Thoracic aorta (tissue), 2 donors: Measurements from ENCODE around the gene USH2A. TPM values are rescaled to one million over a fixed set of nuclear protein-coding genes. Genes with fewer than 3 reads are reported as not detected.

ENCODE experiments used
- ATAC-seq: fragments of 150-250 bp; one replicate; pipeline ENCODE4 v1.8.0; 2017; ENCODE audit warnings: low read depth; ENCODE audit not compliant: insufficient number of reproducible peaks, low FRiP score
- DNase-seq: peaks from one replicate; pipeline ENCODE4 v3.0.0-alpha.2; 2020; ENCODE audit warnings: low spot score
- H3K27ac ChIP-seq, 2 donors: fragments of 200-600 bp; sonication (generic); 1 replicate in 1 of 2; 2 replicates in 1 of 2; pipeline ENCODE4 v1.5.1; 2016; ENCODE audit warnings: mild to moderate bottlenecking in 2 of 2, moderate library complexity in 2 of 2
- H3K27me3 ChIP-seq: fragments of 200-600 bp; sonication (generic); replicated peaks from 2 replicates; pipeline ENCODE4 v1.6.0; 2016; ENCODE audit warnings: mild to moderate bottlenecking; ENCODE audit not compliant: insufficient read depth
- H3K36me3 ChIP-seq: fragments of 200-600 bp; sonication (generic); one replicate; pipeline ENCODE4 v1.5.1; 2016
- H3K4me1 ChIP-seq, 2 donors: fragments of 200-600 bp; sonication (generic); 1 replicate in 1 of 2; 2 replicates in 1 of 2; pipeline versions ENCODE4 v1.5.1 to v1.6.0; 2016; ENCODE audit warnings: low read depth in 2 of 2, mild to moderate bottlenecking in 1 of 2; ENCODE audit not compliant: control insufficient read depth in 1 of 2
- H3K4me3 ChIP-seq: fragments of 200-600 bp; sonication (generic); 2 replicates; pipeline ENCODE4 v1.5.1; 2016; ENCODE audit warnings: mild to moderate bottlenecking
- H3K9me3 ChIP-seq: fragments of 200-600 bp; sonication (generic); 2 replicates; pipeline ENCODE4 v1.5.1; 2016
- total RNA-seq, 2 donors: library from RNA; depleted of rRNA; stranded (reverse); fragments of >200 nt; gene quantifications; one replicate each; pipeline versions ENCODE4 v1.1.0 to v1.2.3, GENCODE V29; 2016
- TF ChIP-seq, protein P1 (sequence below): fragments of 200-600 bp; sonication (generic); IDR thresholded peaks from one replicate; pipeline ENCODE4 v1.5.1; 2019; ENCODE audit warnings: antibody characterized with exemption

The USH2A gene
- total RNA-seq, 2 donors from 2014 or later: not detected

DNA sequence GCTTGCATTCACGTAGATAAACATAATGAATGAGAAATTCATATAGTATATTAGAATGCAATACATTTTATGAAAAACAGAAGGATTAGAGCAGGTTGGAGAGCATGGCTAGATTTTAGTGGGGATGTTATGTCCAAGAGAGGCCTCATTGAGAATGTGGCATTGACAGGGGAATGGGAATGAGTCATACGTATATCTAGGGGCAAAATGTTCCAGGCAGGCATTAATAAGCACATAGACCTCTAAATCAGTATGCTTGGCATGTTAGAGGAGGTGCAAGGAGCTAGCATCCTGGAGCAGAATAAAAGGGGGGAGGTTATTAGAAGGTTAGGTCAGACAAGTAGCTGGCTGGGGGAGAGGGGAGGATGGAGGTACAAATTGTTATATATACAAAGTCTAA is 93.0 kb downstream of the USH2A start:
- H3K27me3 ChIP-seq: no peaks in the 10 kb centered on the region
- H3K4me1 ChIP-seq: no peaks in the 10 kb centered on the region
- no peak for DNase-seq
- no peaks in the 10 kb centered on the region for H3K36me3 ChIP-seq
- no peak for ATAC-seq
- H3K27ac ChIP-seq: no peak overlapping the region
- no peaks in the 10 kb centered on the region for H3K9me3 ChIP-seq
- TF ChIP-seq, protein P1, sequence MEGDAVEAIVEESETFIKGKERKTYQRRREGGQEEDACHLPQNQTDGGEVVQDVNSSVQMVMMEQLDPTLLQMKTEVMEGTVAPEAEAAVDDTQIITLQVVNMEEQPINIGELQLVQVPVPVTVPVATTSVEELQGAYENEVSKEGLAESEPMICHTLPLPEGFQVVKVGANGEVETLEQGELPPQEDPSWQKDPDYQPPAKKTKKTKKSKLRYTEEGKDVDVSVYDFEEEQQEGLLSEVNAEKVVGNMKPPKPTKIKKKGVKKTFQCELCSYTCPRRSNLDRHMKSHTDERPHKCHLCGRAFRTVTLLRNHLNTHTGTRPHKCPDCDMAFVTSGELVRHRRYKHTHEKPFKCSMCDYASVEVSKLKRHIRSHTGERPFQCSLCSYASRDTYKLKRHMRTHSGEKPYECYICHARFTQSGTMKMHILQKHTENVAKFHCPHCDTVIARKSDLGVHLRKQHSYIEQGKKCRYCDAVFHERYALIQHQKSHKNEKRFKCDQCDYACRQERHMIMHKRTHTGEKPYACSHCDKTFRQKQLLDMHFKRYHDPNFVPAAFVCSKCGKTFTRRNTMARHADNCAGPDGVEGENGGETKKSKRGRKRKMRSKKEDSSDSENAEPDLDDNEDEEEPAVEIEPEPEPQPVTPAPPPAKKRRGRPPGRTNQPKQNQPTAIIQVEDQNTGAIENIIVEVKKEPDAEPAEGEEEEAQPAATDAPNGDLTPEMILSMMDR: no peak
- H3K4me3 ChIP-seq: no peak overlapping the region

DNA sequence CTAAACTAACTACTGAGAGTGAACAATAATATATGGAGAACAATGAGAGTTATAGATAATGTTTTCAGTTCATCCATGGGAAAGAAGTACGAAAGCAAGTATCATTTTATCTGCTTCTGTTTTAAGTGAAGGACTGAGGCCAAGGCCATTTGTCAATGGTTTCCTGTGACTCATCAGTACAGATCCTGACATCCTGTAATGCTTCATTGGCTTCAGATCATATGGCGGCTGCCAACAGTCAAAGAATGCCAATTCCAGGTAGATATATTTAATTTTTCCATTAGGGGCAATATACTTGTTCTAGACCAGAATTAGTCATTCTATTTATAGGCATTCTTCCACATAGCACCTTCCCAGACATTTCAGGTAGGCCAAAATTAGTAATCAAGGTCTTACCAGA is 97.3 kb downstream of the USH2A start:
- Histone ChIP-seq H3K27ac (no peak overlapping the region), H3K4me1 (no peaks in the 10 kb centered on the region), H3K4me3 (no peak overlapping the region), H3K27me3 (no peaks in the 10 kb centered on the region), H3K9me3 (no peaks in the 10 kb centered on the region), H3K36me3 (no peaks in the 10 kb centered on the region)
- no peak for DNase-seq
- ATAC-seq: no peak
- TF ChIP-seq, protein P1: no peak

DNA sequence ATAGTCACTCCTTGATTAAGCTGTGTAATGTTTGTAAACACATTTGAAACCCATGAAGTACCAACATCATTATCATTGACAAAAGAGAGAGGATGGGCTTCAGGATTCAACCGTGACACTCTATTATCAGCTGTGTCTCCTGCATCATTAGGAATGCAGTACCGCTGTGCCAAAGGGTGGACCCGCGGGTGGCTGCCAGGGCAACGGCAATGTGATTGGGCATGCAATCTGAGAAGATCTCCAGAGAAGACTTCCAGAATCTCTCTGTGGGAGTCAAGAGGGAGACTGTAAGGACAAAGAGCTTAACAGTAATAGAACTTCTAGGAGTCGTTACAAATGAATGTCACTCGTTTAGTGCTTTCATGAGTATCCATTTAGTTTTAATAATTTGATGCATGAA is 97.9 kb downstream of the USH2A start:
- ATAC-seq (no peak), DNase-seq (no peak)

DNA sequence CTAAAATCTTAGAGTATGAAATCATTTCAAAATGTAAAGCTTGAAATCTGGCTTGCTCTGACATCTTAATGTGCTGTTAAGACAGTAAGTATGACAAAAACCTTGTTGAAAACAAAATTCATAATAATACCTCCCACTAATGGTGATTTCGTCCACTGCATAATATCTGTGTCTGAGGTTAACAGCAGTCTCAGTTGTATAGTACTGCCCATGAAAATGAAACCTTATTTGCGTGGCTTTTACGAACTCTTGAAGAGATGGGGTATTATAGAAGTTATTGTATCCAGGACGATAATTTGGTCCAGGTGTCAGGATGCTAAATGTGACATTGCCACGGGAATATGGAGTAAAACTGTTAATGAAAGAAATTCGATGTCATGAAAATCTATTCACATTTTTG is 99.9 kb downstream of the USH2A start:
- ATAC-seq (no peak), DNase-seq (no peak)
- no peak overlapping the region for H3K27ac ChIP-seq
- H3K36me3 ChIP-seq: no peaks in the 10 kb centered on the region
- H3K4me1 ChIP-seq: no peaks in the 10 kb centered on the region
- no peaks in the 10 kb centered on the region for H3K9me3 ChIP-seq
- TF ChIP-seq, protein P1: no peak
- H3K4me3 ChIP-seq: no peak overlapping the region
- no peaks in the 10 kb centered on the region for H3K27me3 ChIP-seq

More for the DNA sequence above, 97.9 kb downstream of the USH2A start:
- Histone ChIP-seq H3K36me3 (no peaks in the 10 kb centered on the region), H3K27ac (no peak overlapping the region), H3K9me3 (no peaks in the 10 kb centered on the region), H3K27me3 (no peaks in the 10 kb centered on the region), H3K4me1 (no peaks in the 10 kb centered on the region), H3K4me3 (no peak overlapping the region)
- TF ChIP-seq, protein P1: no peak

DNA sequence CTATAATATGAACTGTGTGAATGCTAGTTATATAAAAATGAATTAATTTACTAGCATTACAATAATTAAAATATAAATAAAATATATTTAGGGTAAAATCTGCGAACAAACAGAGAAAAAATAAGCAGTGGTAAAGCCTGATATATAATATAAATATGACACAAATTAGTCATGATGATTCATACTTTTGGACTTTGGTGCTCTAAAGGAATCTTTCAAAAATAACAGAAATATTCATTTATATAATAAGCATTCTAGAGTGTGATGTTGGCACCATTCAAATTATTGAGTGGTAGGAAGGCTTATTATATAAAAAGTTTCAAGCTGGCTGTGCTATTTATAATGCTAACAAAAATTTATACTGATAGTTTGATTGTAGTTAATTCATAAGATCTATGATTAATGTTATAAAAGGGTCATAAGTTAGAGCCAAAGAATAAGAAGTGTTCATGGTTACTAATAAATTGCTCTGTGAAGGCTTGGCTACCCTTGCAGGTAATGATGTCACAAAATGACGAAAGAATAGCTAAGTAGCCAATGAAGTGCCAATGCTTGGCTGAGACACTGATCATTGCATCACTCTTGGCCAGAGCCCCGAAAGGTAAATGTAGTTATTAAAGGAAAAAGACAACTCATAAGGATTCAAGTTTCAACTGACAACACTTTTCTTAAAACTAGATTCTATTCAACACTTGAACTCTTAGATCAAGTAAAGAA is 108.7 kb downstream of the USH2A start:
- Histone ChIP-seq H3K27me3 (no peaks in the 10 kb centered on the region), H3K36me3 (no peaks in the 10 kb centered on the region), H3K9me3 (no peaks in the 10 kb centered on the region), H3K4me1 (no peaks in the 10 kb centered on the region), H3K4me3 (no peak overlapping the region), H3K27ac (no peak overlapping the region)
- DNase-seq: no peak
- no peak for ATAC-seq
- TF ChIP-seq, protein P1: no peak
